Measurements from ENCODE around the gene CXorf51B. TPM values are rescaled to one million over a fixed set of nuclear protein-coding genes. Genes with fewer than 3 reads are reported as not detected.
"Not testable (repeated sequence)": the region's sequence is repeated elsewhere in the genome, so short reads cannot be mapped to it uniquely, and the experiment has no call there.

CXorf51B gene
- total RNA-seq: not detected

DNA sequence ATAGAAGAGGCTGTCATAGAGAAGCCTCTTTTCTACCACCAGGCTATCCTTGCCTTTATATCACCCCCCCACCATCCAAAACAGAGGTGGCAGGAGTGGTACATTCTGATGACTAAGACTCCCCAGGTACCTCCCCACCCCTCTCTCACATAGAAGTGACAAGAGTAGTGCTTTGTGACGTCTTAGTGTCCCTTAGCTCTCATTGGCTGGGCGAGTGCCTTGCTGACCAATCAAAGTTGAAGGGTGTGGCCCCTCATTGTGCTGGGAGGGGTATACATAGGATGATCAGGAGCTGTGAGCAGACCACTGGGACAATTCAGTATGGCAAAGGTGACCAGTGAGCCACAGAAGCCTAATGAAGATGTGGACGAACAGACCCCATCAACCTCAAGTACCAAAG is at the start of gene CXorf51B:
CXorf51B (plus strand) TSS at position 301 of the 400 bp plus-strand sequence; CDS start at position 322, 21 bp downstream.
- H3K4me1 ChIP-seq; H3K4me3 ChIP-seq; H3K36me3 ChIP-seq; H3K27ac ChIP-seq; H3K27me3 ChIP-seq; H3K9me3 ChIP-seq; DNase-seq (ENCODE audit: low spot score): not testable (repeated sequence)

- not testable (repeated sequence) for H3K9me3 ChIP-seq; H3K4me1 ChIP-seq; H3K27me3 ChIP-seq; H3K36me3 ChIP-seq; H3K27ac ChIP-seq; DNase-seq (ENCODE audit: low spot score); H3K4me3 ChIP-seq
Measured at GRCh38 chrX:146814644-146815043, 5.1 kb downstream of the CXorf51B start, which contains the start of gene CXorf51A. Gene CXorf51A (minus strand): TSS chrX:146814744. CDS start chrX:146814723, 21 bp downstream.

- no peaks in the 10 kb centered on the region for H3K9me3 ChIP-seq
- no peaks in the 10 kb centered on the region for H3K4me1 ChIP-seq
- DNase-seq (ENCODE audit: low spot score): no peak
- no peaks in the 10 kb centered on the region for H3K27me3 ChIP-seq
- no peak overlapping the region for H3K27ac ChIP-seq
- H3K4me3 ChIP-seq: no peak overlapping the region
- H3K36me3 ChIP-seq: no peaks in the 10 kb centered on the region
- TF ChIP-seq, protein P1, sequence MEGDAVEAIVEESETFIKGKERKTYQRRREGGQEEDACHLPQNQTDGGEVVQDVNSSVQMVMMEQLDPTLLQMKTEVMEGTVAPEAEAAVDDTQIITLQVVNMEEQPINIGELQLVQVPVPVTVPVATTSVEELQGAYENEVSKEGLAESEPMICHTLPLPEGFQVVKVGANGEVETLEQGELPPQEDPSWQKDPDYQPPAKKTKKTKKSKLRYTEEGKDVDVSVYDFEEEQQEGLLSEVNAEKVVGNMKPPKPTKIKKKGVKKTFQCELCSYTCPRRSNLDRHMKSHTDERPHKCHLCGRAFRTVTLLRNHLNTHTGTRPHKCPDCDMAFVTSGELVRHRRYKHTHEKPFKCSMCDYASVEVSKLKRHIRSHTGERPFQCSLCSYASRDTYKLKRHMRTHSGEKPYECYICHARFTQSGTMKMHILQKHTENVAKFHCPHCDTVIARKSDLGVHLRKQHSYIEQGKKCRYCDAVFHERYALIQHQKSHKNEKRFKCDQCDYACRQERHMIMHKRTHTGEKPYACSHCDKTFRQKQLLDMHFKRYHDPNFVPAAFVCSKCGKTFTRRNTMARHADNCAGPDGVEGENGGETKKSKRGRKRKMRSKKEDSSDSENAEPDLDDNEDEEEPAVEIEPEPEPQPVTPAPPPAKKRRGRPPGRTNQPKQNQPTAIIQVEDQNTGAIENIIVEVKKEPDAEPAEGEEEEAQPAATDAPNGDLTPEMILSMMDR (IDR thresholded peaks at IDR 0.05): no peak
Measured at GRCh38 chrX:146831994-146832393, 22.4 kb downstream of the CXorf51B start.

DNA sequence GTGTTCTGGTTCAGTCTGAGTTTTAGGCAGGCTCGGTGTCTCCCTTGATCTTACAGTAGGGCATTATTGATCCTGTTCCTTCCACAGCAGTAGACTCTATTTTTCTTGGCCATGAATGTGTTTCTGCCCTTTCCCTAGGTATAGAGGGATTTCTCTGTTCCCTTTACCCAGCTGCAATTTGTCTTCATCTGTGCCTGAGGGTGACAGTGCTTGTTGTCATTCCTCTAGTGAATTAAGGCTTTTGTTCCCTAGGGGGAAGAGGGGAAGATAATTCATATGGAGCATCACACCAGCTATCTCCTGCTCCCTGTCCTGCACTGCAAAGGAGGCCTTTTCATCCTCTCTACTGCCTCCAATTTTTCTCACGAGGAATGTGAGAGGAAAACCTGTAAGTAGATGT is 44.7 kb downstream of the CXorf51B start:
- no peaks in the 10 kb centered on the region for H3K27me3 ChIP-seq
- DNase-seq (ENCODE audit: low spot score): no peak
- TF ChIP-seq, protein P1 (IDR thresholded peaks at IDR 0.05): no peak

More for the DNA sequence above, 44.7 kb downstream of the CXorf51B start:
- H3K4me1 ChIP-seq: no peaks in the 10 kb centered on the region
- no peak overlapping the region for H3K4me3 ChIP-seq
- H3K9me3 ChIP-seq: no peaks in the 10 kb centered on the region
- H3K27ac ChIP-seq: no peak overlapping the region
- no peaks in the 10 kb centered on the region for H3K36me3 ChIP-seq

Other genes with a start within 250 kb of the CXorf51B start
- not detected for gene CXorf51A, start 5.0 kb downstream of the CXorf51B start, total RNA-seq